Fibroblast of mammary gland (primary cell): ENCODE results near the gene MASP1.
"Not testable (repeated sequence)": the region's sequence is repeated elsewhere in the genome, so short reads cannot be mapped to it uniquely, and the experiment has no call there.

Experiments
- DNase-seq: peaks from one replicate; pipeline ENCODE4 v3.0.0-alpha.2; 2010; ENCODE audit warnings: low read depth
- H3K4me3 ChIP-seq: 2 replicates; pipeline ENCODE4 v1.5.1; 2011; ENCODE audit warnings: low read depth, mild to moderate bottlenecking, low read length, moderate library complexity; ENCODE audit not compliant: control insufficient read depth
- CTCF ChIP-seq: conservative IDR thresholded peaks from 2 replicates; pipeline ENCODE4 v1.5.1; 2011; ENCODE audit warnings: low read depth, low read length, inconsistent platforms; ENCODE audit not compliant: control insufficient read depth, insufficient read depth

MASP1 gene

GRCh38 chr3:187205683-187206082, 85.9 kb downstream of the MASP1 start:
- no peak for TF ChIP-seq CTCF
- no peak for DNase-seq
- H3K4me3 ChIP-seq, result no peak overlapping the region

GRCh38 chr3:187199463-187200050, 92.0 kb downstream of the MASP1 start:
- not testable (repeated sequence) for H3K4me3 ChIP-seq, DNase-seq

- H3K4me3 ChIP-seq, result no peak overlapping the region
- DNase-seq, result no peak
- no peak for TF ChIP-seq CTCF
Measured at GRCh38 chr3:187198490-187198889, 93.0 kb downstream of the MASP1 start.

GRCh38 chr3:187197335-187197649, 94.2 kb downstream of the MASP1 start, which contains the start of gene RTP1:
Gene RTP1 (plus strand): TSS chr3:187197486. CDS start chr3:187197516, 30 bp downstream.
- no peak within 1 kb of the TSS for H3K4me3 ChIP-seq
- DNase-seq, result no peak
- no peak for TF ChIP-seq CTCF

- H3K4me3 ChIP-seq, result no peak overlapping the region
- DNase-seq, result no peak
- TF ChIP-seq CTCF, result no peak
Measured at GRCh38 chr3:187196573-187197334, 94.8 kb downstream of the MASP1 start.

- no peak for DNase-seq
- no peak overlapping the region for H3K4me3 ChIP-seq
Measured at GRCh38 chr3:187193181-187193580, 98.4 kb downstream of the MASP1 start.

GRCh38 chr3:187191271-187191670, 100.3 kb downstream of the MASP1 start:
- no peak for TF ChIP-seq CTCF
- no peak for DNase-seq
- H3K4me3 ChIP-seq, result no peak overlapping the region

More at GRCh38 chr3:187193181-187193580, 98.4 kb downstream of the MASP1 start:
- TF ChIP-seq CTCF, result no peak
